Right cardiac atrium (tissue), 5 donors: ENCODE results near the gene FAM81B. TPM values are rescaled to one million over a fixed set of nuclear protein-coding genes. Genes with fewer than 3 reads are reported as not detected.
"Not testable (repeated sequence)": the region's sequence is repeated elsewhere in the genome, so short reads cannot be mapped to it uniquely, and the experiment has no call there.

Experiments used
- ATAC-seq, 2 donors: fragments of 200-7000 bp; cut with Tn5 transposase; one replicate each; pipeline versions ENCODE4 v1.8.0 to v1.9.1; 2020; ENCODE audit warnings: moderate library complexity in 2 of 2, mild to moderate bottlenecking in 1 of 2
- DNase-seq, 3 donors: peaks; one replicate each; pipeline ENCODE4 v3.0.0-alpha.2; 2020
- H3K27ac ChIP-seq: one replicate; pipeline ENCODE4 v1.5.1; 2013; ENCODE audit warnings: mild to moderate bottlenecking, low read length, control low read depth, moderate library complexity
- H3K27me3 ChIP-seq: one replicate; pipeline ENCODE4 v1.6.1; 2013; ENCODE audit not compliant: control insufficient read depth, insufficient read depth
- H3K4me1 ChIP-seq: one replicate; pipeline ENCODE4 v1.6.1; 2013; ENCODE audit warnings: low read length; ENCODE audit not compliant: control insufficient read depth, insufficient read depth
- H3K4me3 ChIP-seq: one replicate; pipeline ENCODE4 v1.5.1; 2013; ENCODE audit warnings: low read length, control low read depth
- H3K9me3 ChIP-seq: one replicate; pipeline ENCODE4 v1.6.1; 2013; ENCODE audit warnings: low read length; ENCODE audit not compliant: control insufficient read depth
- WGBS: extraction: QIAGEN DNeasy Blood & Tissue Kit; methylation state at CpG from one replicate; pipeline ENCODE4 v1.1.7; 2013; 5-methylcytosine and 5-hydroxymethylcytosine counted together
- intact Hi-C, 4 donors: fragments of 100-400 bp; cut with DNase I; formaldehyde crosslinking; loops; one replicate each; pipeline versions ENCODE4 v1.11.0 to v1.14.0; 2022 to 2023
- polyA plus RNA-seq: library from polyadenylated mRNA; stranded (reverse); fragments of 200-250 nt; gene quantifications from one replicate; pipeline ENCODE4 v1.2.3, GENCODE V29; 2013
- total RNA-seq, 4 donors: library from RNA; stranded (reverse); fragmentation: NEBNext Ultra II Directional; extraction: Animal tissue kit (Norgen Biotek cat#: 25700); gene quantifications; one replicate each; pipeline ENCODE4 v1.2.1, GENCODE V29; 2021
- donor health status: healthy with polysubstance abuse.
- donor health status: DM: no; HTN: yes; CAD: no.
- donor health status: DM: no; HTN: no; CAD: no.
- donor health status: DM: no; HTN: yes; CAD: no; lungs with severe emphysema.
- donor health status: DM: yes; HTN: yes; CAD: no.

FAM81B gene
- total and polyA plus RNA-seq, 5 donors = 6.8 to 21.7 (median 13.0) TPM

- H3K9me3 ChIP-seq = no peaks in the 10 kb centered on the region
- no peak for DNase-seq
- intact Hi-C loops = no loop called here
- 81% methylated on average over 7 of the region's 7 CpGs for whole genome bisulfite sequencing
- H3K27ac ChIP-seq = no peak overlapping the region
- no peaks in the 10 kb centered on the region for H3K27me3 ChIP-seq
- no peak overlapping the region for H3K4me3 ChIP-seq
- no peaks in the 10 kb centered on the region for H3K4me1 ChIP-seq
- ATAC-seq = no peak
Measured at GRCh38 chr5:95374061-95374460, 17.1 kb upstream of the FAM81B start.

- Histone ChIP-seq H3K4me1 (no peaks in the 10 kb centered on the region), H3K9me3 (no peaks in the 10 kb centered on the region), H3K27ac (no peak overlapping the region), H3K4me3 (no peak overlapping the region), H3K27me3 (no peaks in the 10 kb centered on the region)
- DNase-seq = no peak
- ATAC-seq = no peak
- WGBS = 61% methylated on average over 4 of the region's 4 CpGs
- intact Hi-C loops = no loop called here
Measured at GRCh38 chr5:95375591-95375990, 15.6 kb upstream of the FAM81B start.

GRCh38 chr5:95379133-95379532 is 12.0 kb upstream of the FAM81B start:
- 45% methylated on average over 2 of the region's 2 CpGs for WGBS

GRCh38 chr5:95380103-95380628 is 11.0 kb upstream of the FAM81B start:
- no peaks in the 10 kb centered on the region for H3K9me3 ChIP-seq
- 85% methylated on average over 5 of the region's 5 CpGs for WGBS
- ATAC-seq = no peak
- H3K27ac ChIP-seq = no peak overlapping the region
- DNase-seq = no peak
- no peaks in the 10 kb centered on the region for H3K27me3 ChIP-seq
- H3K4me3 ChIP-seq = no peak overlapping the region
- no peaks in the 10 kb centered on the region for H3K4me1 ChIP-seq
- intact Hi-C loops = no loop called here

More at GRCh38 chr5:95379133-95379532, 12.0 kb upstream of the FAM81B start:
- H3K4me3 ChIP-seq = no peak overlapping the region
- DNase-seq (no peak), ATAC-seq (no peak)
- no peak overlapping the region for H3K27ac ChIP-seq
- intact Hi-C loops = no loop called here
- H3K27me3 ChIP-seq = no peaks in the 10 kb centered on the region
- no peaks in the 10 kb centered on the region for H3K9me3 ChIP-seq
- no peaks in the 10 kb centered on the region for H3K4me1 ChIP-seq

GRCh38 chr5:95382801-95383200 is 8.4 kb upstream of the FAM81B start:
- Histone ChIP-seq H3K27me3 (no peaks in the 10 kb centered on the region), H3K9me3 (no peaks in the 10 kb centered on the region), H3K4me3 (no peak overlapping the region), H3K4me1 (no peaks in the 10 kb centered on the region), H3K27ac (no peak overlapping the region)
- intact Hi-C loops = no loop called here
- WGBS = 61% methylated on average over 4 of the region's 4 CpGs
- DNase-seq (no peak), ATAC-seq (no peak)

- H3K27ac ChIP-seq = no peak overlapping the region
- H3K9me3 ChIP-seq = no peaks in the 10 kb centered on the region
- H3K27me3 ChIP-seq = no peaks in the 10 kb centered on the region
- ATAC-seq (no peak), DNase-seq (no peak)
- WGBS = 67% methylated on average over 5 of the region's 5 CpGs
- no peaks in the 10 kb centered on the region for H3K4me1 ChIP-seq
- intact Hi-C loops = no loop called here
- no peak overlapping the region for H3K4me3 ChIP-seq
Measured at GRCh38 chr5:95384485-95385213, 6.5 kb upstream of the FAM81B start.

- no peak for ATAC-seq
- intact Hi-C loops = no loop called here
- Histone ChIP-seq H3K27me3 (no peaks in the 10 kb centered on the region), H3K4me3 (no peak overlapping the region), H3K4me1 (no peaks in the 10 kb centered on the region), H3K27ac (no peak overlapping the region), H3K9me3 (no peaks in the 10 kb centered on the region)
- no peak for DNase-seq
- WGBS = 87% methylated on average over 1 of the region's 1 CpG
Measured at GRCh38 chr5:95385334-95385733, 5.8 kb upstream of the FAM81B start.

GRCh38 chr5:95391965-95392364 is 799 bp downstream of the FAM81B start:
- intact Hi-C loops = not testable (repeated sequence)

GRCh38 chr5:95392593-95393182 is 1.5 kb downstream of the FAM81B start:
- no peak for DNase-seq
- H3K4me3 ChIP-seq = no peak overlapping the region
- ATAC-seq = no peak
- H3K27me3 ChIP-seq = no peaks in the 10 kb centered on the region
- H3K9me3 ChIP-seq = no peaks in the 10 kb centered on the region
- H3K27ac ChIP-seq = no peak overlapping the region
- no peaks in the 10 kb centered on the region for H3K4me1 ChIP-seq
- 0% methylated on average over 1 of the region's 1 CpG for WGBS
- intact Hi-C loops = no loop called here

More at GRCh38 chr5:95391965-95392364, 799 bp downstream of the FAM81B start:
- 89% methylated on average over 3 of the region's 3 CpGs for WGBS
- not testable (repeated sequence) for H3K27ac ChIP-seq, H3K9me3 ChIP-seq, H3K4me1 ChIP-seq, ATAC-seq, H3K4me3 ChIP-seq, H3K27me3 ChIP-seq, DNase-seq

- Histone ChIP-seq H3K9me3 (no peaks in the 10 kb centered on the region), H3K4me1 (no peaks in the 10 kb centered on the region), H3K4me3 (no peak overlapping the region), H3K27me3 (no peaks in the 10 kb centered on the region), H3K27ac (no peak overlapping the region)
- intact Hi-C loops = no loop called here
- DNase-seq = no peak
- ATAC-seq = no peak
- 90% methylated on average over 1 of the region's 1 CpG for whole genome bisulfite sequencing
Measured at GRCh38 chr5:95393279-95393678, 2.1 kb downstream of the FAM81B start.

GRCh38 chr5:95398989-95399388 is 7.8 kb downstream of the FAM81B start:
- Histone ChIP-seq H3K27me3 (no peaks in the 10 kb centered on the region), H3K27ac (no peak overlapping the region), H3K9me3 (no peaks in the 10 kb centered on the region), H3K4me3 (no peak overlapping the region), H3K4me1 (no peaks in the 10 kb centered on the region)
- 73% methylated on average over 1 of the region's 1 CpG for WGBS
- DNase-seq (no peak), ATAC-seq (no peak)
- intact Hi-C loops = no loop called here
